ENCODE results near the gene G2E3.
"Not testable (repeated sequence)": the region's sequence is repeated elsewhere in the genome, so short reads cannot be mapped to it uniquely, and the experiment has no call there.

Gene G2E3, protein sequence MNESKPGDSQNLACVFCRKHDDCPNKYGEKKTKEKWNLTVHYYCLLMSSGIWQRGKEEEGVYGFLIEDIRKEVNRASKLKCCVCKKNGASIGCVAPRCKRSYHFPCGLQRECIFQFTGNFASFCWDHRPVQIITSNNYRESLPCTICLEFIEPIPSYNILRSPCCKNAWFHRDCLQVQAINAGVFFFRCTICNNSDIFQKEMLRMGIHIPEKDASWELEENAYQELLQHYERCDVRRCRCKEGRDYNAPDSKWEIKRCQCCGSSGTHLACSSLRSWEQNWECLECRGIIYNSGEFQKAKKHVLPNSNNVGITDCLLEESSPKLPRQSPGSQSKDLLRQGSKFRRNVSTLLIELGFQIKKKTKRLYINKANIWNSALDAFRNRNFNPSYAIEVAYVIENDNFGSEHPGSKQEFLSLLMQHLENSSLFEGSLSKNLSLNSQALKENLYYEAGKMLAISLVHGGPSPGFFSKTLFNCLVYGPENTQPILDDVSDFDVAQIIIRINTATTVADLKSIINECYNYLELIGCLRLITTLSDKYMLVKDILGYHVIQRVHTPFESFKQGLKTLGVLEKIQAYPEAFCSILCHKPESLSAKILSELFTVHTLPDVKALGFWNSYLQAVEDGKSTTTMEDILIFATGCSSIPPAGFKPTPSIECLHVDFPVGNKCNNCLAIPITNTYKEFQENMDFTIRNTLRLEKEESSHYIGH

DNA sequence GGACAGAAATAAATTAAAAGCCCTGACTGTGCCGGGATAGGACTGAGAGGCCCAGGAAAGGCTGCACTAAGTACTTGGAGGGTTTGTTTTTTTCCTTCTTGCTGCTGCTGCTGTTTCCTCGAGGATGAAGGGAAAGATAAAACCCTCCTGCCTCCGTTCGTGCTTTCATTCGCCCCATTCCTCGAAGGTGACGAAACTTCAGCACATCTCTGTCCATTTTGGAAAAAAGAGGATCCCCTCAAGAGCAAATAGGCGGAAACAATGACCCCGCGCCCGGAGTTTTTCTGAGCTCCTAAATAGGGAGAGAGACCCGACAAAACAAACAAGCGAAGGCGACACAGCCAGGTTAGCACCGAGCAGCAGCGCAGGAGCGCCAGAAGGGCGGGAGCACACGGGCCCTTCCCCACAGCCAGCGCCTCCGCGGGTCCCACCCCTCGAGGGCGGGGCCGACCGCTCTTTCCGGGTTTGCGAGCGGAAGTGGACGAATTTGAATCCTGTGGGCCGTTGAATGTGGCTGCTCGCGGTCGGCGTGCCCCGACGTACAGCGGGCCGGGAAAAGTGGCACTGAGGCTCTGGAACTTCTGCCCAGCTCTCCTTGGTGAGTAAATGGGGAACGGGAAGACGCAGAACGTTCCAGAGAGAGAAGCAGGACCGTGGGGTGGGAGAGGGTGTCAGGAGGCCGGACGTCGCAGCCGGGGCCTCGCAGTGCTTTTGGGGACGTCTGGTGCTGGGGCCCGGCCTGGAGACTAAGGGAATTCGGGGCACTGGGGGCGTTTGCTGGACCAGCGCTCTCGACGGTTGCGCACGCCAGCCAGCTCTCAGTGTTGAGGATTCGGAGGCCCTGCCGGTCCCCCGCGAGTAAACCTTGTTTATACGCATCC lies at the start of gene G2E3:
TSS of gene G2E3 (plus strand) at position 484 of the 881 bp plus-strand sequence. CDS start 21,922 bp downstream, outside the sequence.
- peak; percentile 88 for DNase-seq

DNA sequence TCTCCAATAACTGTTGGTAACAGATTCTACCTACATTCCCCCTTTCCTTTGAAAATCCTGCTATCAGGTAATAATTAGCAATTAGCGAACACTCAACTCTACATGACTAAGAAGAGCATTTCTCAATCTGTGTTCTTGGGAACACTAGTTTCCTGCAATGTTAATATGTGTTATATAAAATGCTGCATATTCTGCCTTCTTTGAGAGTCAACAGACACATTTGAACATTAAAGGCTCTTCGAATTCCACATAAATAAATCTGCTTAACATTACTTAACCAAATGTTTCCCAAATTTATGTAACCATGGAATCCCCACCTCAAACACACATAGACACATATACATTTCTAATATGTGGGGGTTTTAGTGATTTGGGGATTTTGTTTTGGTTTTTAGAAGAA lies 41.2 kb upstream of the G2E3 start:
- DNase-seq: no peak

- DNase-seq: no peak
Measured at GRCh38 chr14:30518867-30519560, 39.9 kb upstream of the G2E3 start.

DNA sequence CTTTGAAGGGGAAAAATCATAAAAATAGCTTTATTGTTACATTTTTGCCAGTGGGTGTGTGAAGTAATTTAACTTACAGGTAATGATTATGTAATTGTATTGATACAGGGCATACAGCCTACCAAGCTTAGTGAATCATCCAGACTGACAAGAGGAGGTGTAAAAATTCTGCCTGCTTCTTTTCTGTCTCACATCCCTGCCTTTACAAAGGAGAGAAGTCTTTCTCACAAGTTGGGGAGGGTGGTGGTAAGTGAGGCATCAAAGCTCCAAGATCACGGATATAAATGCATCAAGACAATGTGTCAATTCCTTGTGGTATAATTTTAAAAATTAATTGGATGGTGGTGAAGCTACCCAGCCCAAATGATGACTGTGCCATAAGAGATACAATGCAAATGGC lies 39.0 kb upstream of the G2E3 start:
- no peak for DNase-seq

GRCh38 chr14:30520536-30520935 lies 38.4 kb upstream of the G2E3 start:
- DNase-seq: no peak

GRCh38 chr14:30521899-30522736 lies 36.8 kb upstream of the G2E3 start:
- DNase-seq: peak; percentile 37

- no peak for DNase-seq
Measured at GRCh38 chr14:30525833-30526232, 33.1 kb upstream of the G2E3 start.

GRCh38 chr14:30527196-30527595 lies 31.8 kb upstream of the G2E3 start:
- no peak for DNase-seq

- no peak for DNase-seq
Measured at GRCh38 chr14:30528119-30528518, 30.8 kb upstream of the G2E3 start.

GRCh38 chr14:30528778-30529642 lies 29.9 kb upstream of the G2E3 start:
- no peak for DNase-seq

GRCh38 chr14:30532264-30532663 lies 26.7 kb upstream of the G2E3 start:
- DNase-seq: no peak

DNA sequence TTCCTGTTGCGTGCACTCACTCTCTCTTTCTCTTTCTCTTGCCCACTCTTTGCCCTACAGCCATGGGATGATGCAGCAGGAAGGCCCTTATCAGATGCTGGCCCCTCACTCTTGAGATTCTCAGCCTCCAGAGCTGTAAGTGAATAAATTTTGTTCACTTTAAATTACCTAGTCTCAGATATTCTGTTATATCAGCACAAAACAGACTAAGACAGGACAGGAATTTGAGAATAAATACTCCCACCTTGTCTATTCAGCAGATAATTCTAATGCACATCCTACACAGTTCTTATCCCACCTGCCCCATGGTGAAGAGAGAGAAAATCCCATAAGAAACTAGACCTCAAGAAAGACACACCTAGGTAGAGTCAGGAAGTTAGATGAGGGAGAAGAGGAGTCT lies 25.8 kb upstream of the G2E3 start:
- no peak for DNase-seq

- DNase-seq: no peak
Measured at GRCh38 chr14:30541318-30541717, 17.6 kb upstream of the G2E3 start.

GRCh38 chr14:30546735-30547134 lies 12.2 kb upstream of the G2E3 start:
- not testable (repeated sequence) for DNase-seq

DNA sequence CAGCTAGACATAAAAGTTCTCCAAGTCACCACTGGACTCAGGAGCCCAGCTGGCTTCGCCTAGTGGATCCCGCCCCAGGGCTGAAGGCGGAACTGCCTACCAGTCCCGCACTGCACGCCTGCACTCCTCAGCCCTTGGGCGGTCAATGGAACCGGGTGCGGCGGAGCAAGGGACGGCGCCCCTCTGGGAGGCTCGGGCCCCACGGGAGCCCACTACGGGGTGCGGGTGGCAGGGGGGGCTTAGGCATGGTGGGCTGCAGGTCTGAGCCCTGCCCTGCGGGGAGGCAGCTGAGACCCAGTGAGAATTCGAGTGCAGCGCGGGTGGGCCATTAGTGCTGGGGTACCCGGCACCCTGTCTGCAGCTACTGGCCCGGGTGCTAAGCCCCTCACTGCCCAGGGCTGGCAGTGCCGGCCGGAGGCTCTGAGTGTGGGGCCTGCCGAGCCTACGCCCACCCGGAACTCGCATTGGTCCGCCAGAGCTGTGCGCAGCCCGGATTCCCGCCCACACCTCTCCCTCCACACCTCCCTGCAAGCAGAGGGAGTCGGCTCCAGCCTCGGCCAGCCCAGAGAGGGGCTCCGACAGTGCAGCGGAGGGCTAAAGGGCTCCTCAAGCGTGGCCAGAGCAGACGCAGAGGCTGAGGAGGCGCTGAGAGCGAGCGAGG lies 11.4 kb upstream of the G2E3 start:
- no peak for DNase-seq

- DNase-seq: peak; percentile 21
Measured at GRCh38 chr14:30550335-30550734, 8.6 kb upstream of the G2E3 start.

GRCh38 chr14:30551460-30551859 lies 7.5 kb upstream of the G2E3 start:
- DNase-seq: no peak

GRCh38 chr14:30553311-30553989 lies 5.5 kb upstream of the G2E3 start:
- DNase-seq: peak; percentile 68

GRCh38 chr14:30558362-30558674 lies 640 bp upstream of the G2E3 start:
- no peak for DNase-seq

- peak; percentile 63 for DNase-seq
Measured at GRCh38 chr14:30559638-30560091, 707 bp downstream of the G2E3 start.

Data from fibroblast of skin of right quadriceps (primary cell).